AG04449 (cell line): ENCODE results near the gene ARHGEF12.

Experiments
- CTCF ChIA-PET: fragments of 350-600 bp; formaldehyde crosslinking; extraction: SDS; loops from one replicate; lab custom pipeline; 2021; ENCODE audit warnings: antibody characterized with exemption; lab: Yijun Ruan, JAX
- POLR2A ChIA-PET: fragments of 400-600, 350-600 bp; formaldehyde crosslinking; extraction: SDS; loops from one replicate; lab custom pipeline; 2020; ENCODE audit warnings: antibody characterized with exemption, inconsistent platforms; lab: Yijun Ruan, JAX
- DNase-seq: peaks from one replicate; pipeline ENCODE4 v3.0.0-alpha.2; 2010; ENCODE audit warnings: low read depth, low spot score
- H3K4me3 ChIP-seq: 2 replicates; pipeline ENCODE4 v1.5.1; 2011; ENCODE audit warnings: low read depth, mild to moderate bottlenecking, control low read depth, low read length
- CTCF ChIP-seq: IDR thresholded peaks from one replicate; pipeline ENCODE4 v1.5.1; 2011; ENCODE audit warnings: mild to moderate bottlenecking, moderate library complexity, low read length, control low read depth, inconsistent platforms; ENCODE audit not compliant: insufficient read depth; ENCODE audit errors: missing control alignments

Gene ARHGEF12

GRCh38 chr11:120536091-120536796, 200.0 kb downstream of the ARHGEF12 start:
- ChIA-PET POLR2A (no interaction called here), CTCF (no interaction called here)
- no peak for DNase-seq
- H3K4me3 ChIP-seq, result no peak overlapping the region
- no peak for TF ChIP-seq CTCF

DNA sequence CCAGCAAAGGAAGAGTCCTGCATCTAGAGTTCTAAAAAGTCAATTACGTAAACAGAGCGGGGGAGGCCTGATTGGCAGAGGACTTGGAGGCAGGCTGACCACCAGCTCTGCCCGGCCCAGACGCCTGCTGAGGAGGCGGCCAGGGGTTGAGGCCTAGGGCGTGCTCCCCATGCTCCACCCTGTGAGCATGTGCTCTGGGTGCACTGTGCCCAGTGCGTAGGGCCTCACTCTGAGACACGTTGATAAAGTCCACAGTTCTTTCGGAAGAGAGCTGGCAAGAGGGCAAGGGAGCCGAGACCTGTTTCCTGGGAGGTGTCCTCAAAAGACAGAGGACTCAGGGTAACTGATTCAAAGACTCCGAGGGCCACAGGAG, 200.6 kb downstream of the ARHGEF12 start:
- no peak for TF ChIP-seq CTCF
- CTCF ChIA-PET, result interaction anchor here (1.1 kb wide), 1 partner anchor 148 kb away, joined by 4 read pairs; no protein-coding TSS in a partner anchor

DNA sequence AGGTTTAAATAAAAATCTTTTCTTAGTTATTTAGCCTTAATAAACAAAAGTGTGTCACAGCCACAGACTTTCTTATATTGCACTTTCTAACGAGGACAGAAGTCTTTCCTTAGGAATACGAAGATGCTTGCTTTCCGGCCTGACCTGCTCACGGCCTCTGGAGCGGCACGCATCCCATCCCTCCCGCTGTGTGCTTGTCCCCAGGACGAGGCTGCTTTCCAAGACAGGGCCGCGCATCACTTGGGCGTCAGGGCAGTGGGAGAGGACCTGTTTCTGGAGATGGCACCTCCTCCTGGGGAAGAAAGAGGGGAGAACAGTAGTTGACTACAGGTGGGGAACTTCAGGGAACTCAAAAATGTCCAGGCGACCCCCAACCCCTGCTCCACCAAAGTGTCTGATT, 201.8 kb downstream of the ARHGEF12 start:
- H3K4me3 ChIP-seq, result no peak overlapping the region
- no peak for TF ChIP-seq CTCF
- no peak for DNase-seq
- CTCF ChIA-PET, result interaction anchor here (1.1 kb wide), 1 partner anchor 147 kb away, joined by 4 read pairs; no protein-coding TSS in a partner anchor
- POLR2A ChIA-PET, result no interaction called here

More for the DNA sequence above, 200.6 kb downstream of the ARHGEF12 start:
- no peak for DNase-seq
- POLR2A ChIA-PET, result no interaction called here
- H3K4me3 ChIP-seq, result no peak overlapping the region

GRCh38 chr11:120538707-120539106, 202.5 kb downstream of the ARHGEF12 start:
- no peak for TF ChIP-seq CTCF
- ChIA-PET POLR2A (no interaction called here), CTCF (interaction anchor here (1.3 to 1.7 kb wide), 2 partner anchors 12 to 28 kb away, joined by 3 to 4 read pairs; partner anchors contain the start of gene GRIK4)
- no peak overlapping the region for H3K4me3 ChIP-seq
- DNase-seq, result no peak
